CD4-positive, CD25-positive, alpha-beta regulatory T cell (primary cell): ENCODE data around the gene CCSER2. TPM values are rescaled to one million over a fixed set of nuclear protein-coding genes. Genes with fewer than 3 reads are reported as not detected.

Experiments
- ATAC-seq, 2 donors: fragments of 150-1000 bp; cut with Tn5 transposase; one replicate each; pipeline ENCODE4 v1.10.0; 2021; ENCODE audit warnings: low read depth in 2 of 2, moderate number of reproducible peaks in 2 of 2, moderate library complexity in 1 of 2
- DNase-seq, 3 donors: peaks; one replicate each; pipeline versions ENCODE4 v3.0.0 to v3.0.0-alpha.2; 2012 to 2022; ENCODE audit warnings: mixed read lengths in 1 of 3
- H3K27ac ChIP-seq: one replicate; pipeline ENCODE4 v1.7.0; 2013; ENCODE audit warnings: mild to moderate bottlenecking, low read length; ENCODE audit not compliant: insufficient read depth, poor library complexity, severe bottlenecking
- H3K27me3 ChIP-seq: one replicate; pipeline ENCODE4 v1.7.0; 2013; ENCODE audit warnings: low read length; ENCODE audit not compliant: control insufficient read depth, insufficient read depth
- H3K36me3 ChIP-seq: one replicate; pipeline ENCODE4 v1.7.0; 2013; ENCODE audit warnings: mild to moderate bottlenecking, low read length, moderate library complexity; ENCODE audit not compliant: control insufficient read depth, insufficient read depth
- H3K4me1 ChIP-seq: 2 replicates; pipeline ENCODE4 v1.7.0; 2013; ENCODE audit warnings: mild to moderate bottlenecking, low read length; ENCODE audit not compliant: insufficient read depth, control insufficient read depth, poor library complexity, severe bottlenecking
- H3K4me3 ChIP-seq: one replicate; pipeline ENCODE4 v1.7.0; 2013; ENCODE audit warnings: low read depth, mild to moderate bottlenecking, low read length, moderate library complexity
- H3K9me3 ChIP-seq, 2 experiments: 1 replicate in 1 of 2; 2 replicates in 1 of 2; pipeline ENCODE4 v1.7.0; 2013; ENCODE audit warnings: low read length in 2 of 2, mild to moderate bottlenecking in 1 of 2, moderate library complexity in 1 of 2; ENCODE audit not compliant: control insufficient read depth in 2 of 2
- H3K27ac Mint-ChIP-seq, 3 donors: one replicate each; pipeline ENCODE4 v1.8.0; 2020 to 2022; ENCODE audit warnings: mild to moderate bottlenecking in 3 of 3, mixed read lengths in 3 of 3, moderate library complexity in 2 of 3
- H3K27me3 Mint-ChIP-seq: one replicate; pipeline ENCODE4 v1.8.0; 2022; ENCODE audit warnings: mild to moderate bottlenecking, mixed read lengths
- H3K36me3 Mint-ChIP-seq: one replicate; pipeline ENCODE4 v1.8.0; 2020; ENCODE audit warnings: mixed read lengths
- H3K4me1 Mint-ChIP-seq, 4 donors: one replicate each; pipeline ENCODE4 v1.8.0; 2020 to 2022; ENCODE audit warnings: mixed read lengths in 4 of 4, mild to moderate bottlenecking in 1 of 4
- H3K4me3 Mint-ChIP-seq, 4 donors: one replicate each; pipeline ENCODE4 v1.8.0; 2020 to 2022; ENCODE audit warnings: mild to moderate bottlenecking in 4 of 4, mixed read lengths in 4 of 4, moderate library complexity in 3 of 4
- H3K9me3 Mint-ChIP-seq, 7 donors: one replicate each; pipeline ENCODE4 v1.8.0; 2020 to 2022; ENCODE audit warnings: mixed read lengths in 7 of 7, mild to moderate bottlenecking in 3 of 7, moderate library complexity in 2 of 7
- polyA plus RNA-seq, 4 donors: library from polyadenylated mRNA; unstranded; fragments of 300-500 nt; fragmentation: Illumina TruSeq; gene quantifications; one replicate each; pipeline ENCODE4 v1.2.3, GENCODE V29; 2021
- total RNA-seq: library from RNA; stranded (reverse); gene quantifications from one replicate; pipeline ENCODE4 v1.2.3, GENCODE V29; 2022

Gene CCSER2
- total and polyA plus RNA-seq, 5 donors from 2014 or later, result 45.7 to 110 (median 73.8) TPM

DNA sequence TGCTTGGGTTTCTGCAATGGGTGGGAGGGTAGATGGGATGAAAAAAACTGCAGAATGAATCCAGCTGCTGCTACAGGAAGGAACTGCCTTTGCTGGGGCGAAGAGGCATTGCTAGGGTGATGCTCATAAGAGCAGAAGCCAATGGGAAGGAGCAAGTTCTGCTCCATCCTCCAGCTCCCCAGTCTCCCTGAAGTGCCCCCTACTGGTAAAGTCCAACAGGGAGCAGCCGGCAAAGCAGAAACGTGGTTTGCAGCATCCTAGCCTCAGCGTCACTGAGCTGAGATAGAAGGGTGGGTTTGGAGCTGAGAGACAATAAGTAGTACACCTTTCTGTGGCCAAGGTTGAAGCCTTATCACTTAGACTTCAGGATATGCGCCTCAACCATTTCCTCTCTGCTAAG, 220.5 kb downstream of the CCSER2 start:
- no peak for DNase-seq
- Mint-ChIP-seq H3K27me3 (peaks cover 4% of the 10 kb centered on the region), H3K27ac (no peak overlapping the region), H3K9me3 (no peaks in the 10 kb centered on the region), H3K36me3 (no peaks in the 10 kb centered on the region), H3K4me3 (no peak overlapping the region), H3K4me1 (no peaks in the 10 kb centered on the region)
- Histone ChIP-seq H3K36me3 (no peaks in the 10 kb centered on the region), H3K27me3 (no peaks in the 10 kb centered on the region), H3K27ac (no peak overlapping the region), H3K4me3 (no peak overlapping the region), H3K4me1 (no peaks in the 10 kb centered on the region), H3K9me3 (no peaks in the 10 kb centered on the region)
- ATAC-seq, result no peak

DNA sequence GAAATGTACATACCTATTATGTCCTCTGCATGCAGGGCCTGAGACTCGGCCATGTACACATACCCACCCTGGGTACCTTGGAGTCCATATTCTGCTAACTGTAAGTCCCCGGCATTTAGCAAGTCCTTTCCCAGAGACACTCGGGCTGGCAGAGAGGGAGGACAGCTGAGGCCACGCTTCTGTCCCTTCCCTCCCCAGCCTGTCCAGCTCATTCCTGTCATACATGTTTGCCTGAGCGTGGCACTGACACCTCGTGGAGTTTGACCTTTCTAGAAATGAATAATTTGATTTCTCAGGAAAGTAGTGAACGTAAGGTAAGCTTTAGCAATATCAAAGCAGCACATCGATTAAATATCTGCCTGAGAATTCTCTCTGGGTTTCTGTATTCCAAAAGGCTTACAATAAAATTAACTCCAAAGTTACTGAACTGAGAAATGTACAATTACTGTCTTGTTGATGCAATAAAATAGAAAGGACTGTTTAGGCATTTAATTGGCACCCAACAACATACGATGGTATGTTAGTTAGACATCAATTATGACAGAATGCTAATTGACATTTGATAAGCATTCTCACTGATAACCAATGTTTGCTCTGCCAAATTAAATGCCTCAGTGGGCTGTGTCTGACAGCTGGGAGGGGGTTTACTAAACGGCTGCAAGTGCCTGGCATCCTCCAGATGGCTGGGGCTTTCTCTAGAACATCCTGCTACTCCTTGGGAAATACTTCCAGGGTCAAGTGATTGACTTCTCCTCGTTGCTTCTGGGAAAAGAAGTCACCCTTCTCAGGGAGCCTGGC, 221.2 kb downstream of the CCSER2 start:
- Mint-ChIP-seq H3K36me3 (no peaks in the 10 kb centered on the region), H3K4me1 (no peaks in the 10 kb centered on the region), H3K27ac (no peak overlapping the region), H3K27me3 (peaks cover 10% of the 10 kb centered on the region), H3K4me3 (no peak overlapping the region), H3K9me3 (no peaks in the 10 kb centered on the region)
- H3K36me3 ChIP-seq, result no peaks in the 10 kb centered on the region
- no peaks in the 10 kb centered on the region for H3K9me3 ChIP-seq
- no peaks in the 10 kb centered on the region for H3K27me3 ChIP-seq
- no peak overlapping the region for H3K27ac ChIP-seq
- no peak overlapping the region for H3K4me3 ChIP-seq
- H3K4me1 ChIP-seq, result no peaks in the 10 kb centered on the region
- ATAC-seq (no peak), DNase-seq (no peak)

DNA sequence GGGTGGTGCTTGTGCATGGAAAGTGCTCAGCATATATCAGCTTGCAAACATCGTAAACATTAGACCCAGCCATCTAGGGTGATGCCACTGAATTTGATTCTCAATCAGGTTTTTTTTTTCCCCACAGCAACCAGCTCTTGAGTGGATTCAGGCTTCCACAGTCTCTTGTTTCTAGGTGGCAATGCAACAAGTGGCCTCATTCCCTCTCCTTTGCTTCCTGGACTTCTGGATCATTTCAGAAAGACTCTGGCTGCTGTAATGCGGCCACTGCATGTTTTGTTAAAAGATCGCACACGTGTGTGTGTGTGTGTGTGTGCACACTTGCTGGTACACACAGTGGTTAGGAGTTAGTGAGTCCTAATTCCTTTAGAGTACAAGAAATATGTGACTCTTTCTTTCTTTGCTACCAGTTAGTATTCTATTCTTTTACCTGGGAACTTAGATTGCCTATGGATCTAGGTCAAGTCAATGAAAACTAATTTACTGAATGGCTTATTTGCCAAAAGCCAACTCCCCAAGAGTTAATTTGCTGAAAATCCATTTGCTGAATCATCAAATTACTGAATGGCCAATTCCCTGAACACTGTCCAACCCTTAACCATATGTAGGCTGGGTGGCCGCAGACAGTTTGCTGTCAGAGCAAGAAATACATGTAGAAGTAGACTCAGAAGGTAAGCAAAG, 222.5 kb downstream of the CCSER2 start:
- Mint-ChIP-seq H3K4me3 (no peak overlapping the region), H3K27ac (no peak overlapping the region), H3K9me3 (no peaks in the 10 kb centered on the region), H3K27me3 (peaks cover 12% of the 10 kb centered on the region), H3K36me3 (no peaks in the 10 kb centered on the region), H3K4me1 (peaks cover 0 to 6% (median 0%) of the 10 kb centered on the region in 4 donors)
- no peak for DNase-seq
- Histone ChIP-seq H3K27me3 (no peaks in the 10 kb centered on the region), H3K27ac (no peak overlapping the region), H3K4me3 (no peak overlapping the region), H3K9me3 (no peaks in the 10 kb centered on the region), H3K4me1 (no peaks in the 10 kb centered on the region), H3K36me3 (no peaks in the 10 kb centered on the region)
- ATAC-seq, result no peak

DNA sequence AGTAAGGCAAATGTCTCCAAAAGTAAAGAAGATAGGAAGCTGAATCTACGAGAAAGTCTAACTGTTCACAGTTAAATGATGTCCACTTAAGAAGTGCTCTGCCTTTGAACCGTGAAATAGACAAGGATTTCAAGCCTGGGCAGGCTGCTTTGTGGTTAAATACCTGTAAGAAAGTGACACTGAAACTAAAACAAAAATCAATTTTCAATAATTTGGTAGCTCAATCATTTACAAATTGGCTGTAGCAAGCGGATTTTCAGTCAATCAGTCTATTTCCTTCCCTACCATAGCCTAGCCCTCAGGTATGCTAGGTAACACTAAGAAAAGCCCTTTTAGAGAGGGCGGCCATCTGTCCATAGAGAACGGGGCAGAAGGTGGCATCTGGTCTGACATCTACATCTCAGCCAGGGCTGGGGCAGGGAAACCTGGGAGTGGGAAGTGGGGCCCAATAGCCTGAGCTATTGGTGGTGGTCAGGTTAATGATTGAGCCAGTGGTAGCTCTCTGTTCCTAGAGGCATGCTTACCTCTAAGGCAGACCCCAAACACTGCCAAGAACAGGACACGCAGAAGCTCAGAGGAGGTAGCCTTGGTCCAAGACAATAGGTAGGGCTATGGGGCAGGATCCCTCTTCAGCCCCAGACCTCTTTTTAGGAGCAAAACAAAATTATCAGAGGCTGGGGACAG, 223.2 kb downstream of the CCSER2 start:
- DNase-seq, result no peak
- Histone ChIP-seq H3K36me3 (no peaks in the 10 kb centered on the region), H3K9me3 (no peaks in the 10 kb centered on the region), H3K4me3 (no peak overlapping the region), H3K27me3 (no peaks in the 10 kb centered on the region), H3K27ac (no peak overlapping the region), H3K4me1 (no peaks in the 10 kb centered on the region)
- Mint-ChIP-seq H3K9me3 (no peaks in the 10 kb centered on the region), H3K27me3 (peaks cover 12% of the 10 kb centered on the region), H3K27ac (no peak overlapping the region), H3K4me3 (no peak overlapping the region), H3K4me1 (peaks cover 0 to 6% (median 0%) of the 10 kb centered on the region in 4 donors), H3K36me3 (no peaks in the 10 kb centered on the region)
- ATAC-seq, result no peak

DNA sequence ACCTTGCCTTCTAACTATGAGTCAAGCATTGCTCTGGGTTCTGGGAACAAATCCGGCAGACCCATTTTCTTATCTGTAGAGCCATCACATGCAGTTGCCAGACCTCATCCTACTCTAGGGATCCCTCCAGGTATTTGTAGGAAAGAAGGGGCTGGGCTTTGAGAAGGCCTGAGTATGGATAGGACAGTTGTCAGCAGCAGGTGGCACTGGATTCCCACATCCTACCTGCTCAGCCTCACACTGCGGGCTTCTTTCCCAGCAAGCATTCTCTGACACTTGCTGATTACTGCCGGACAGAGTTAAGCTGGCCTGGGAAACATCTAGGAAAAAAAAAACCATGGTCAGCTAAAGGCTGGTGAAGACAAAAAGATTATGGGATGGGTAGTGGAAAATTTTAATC, 224.1 kb downstream of the CCSER2 start:
- Mint-ChIP-seq H3K27ac (no peak overlapping the region), H3K9me3 (no peaks in the 10 kb centered on the region), H3K4me1 (peaks cover 0 to 6% (median 0%) of the 10 kb centered on the region in 4 donors)

DNA sequence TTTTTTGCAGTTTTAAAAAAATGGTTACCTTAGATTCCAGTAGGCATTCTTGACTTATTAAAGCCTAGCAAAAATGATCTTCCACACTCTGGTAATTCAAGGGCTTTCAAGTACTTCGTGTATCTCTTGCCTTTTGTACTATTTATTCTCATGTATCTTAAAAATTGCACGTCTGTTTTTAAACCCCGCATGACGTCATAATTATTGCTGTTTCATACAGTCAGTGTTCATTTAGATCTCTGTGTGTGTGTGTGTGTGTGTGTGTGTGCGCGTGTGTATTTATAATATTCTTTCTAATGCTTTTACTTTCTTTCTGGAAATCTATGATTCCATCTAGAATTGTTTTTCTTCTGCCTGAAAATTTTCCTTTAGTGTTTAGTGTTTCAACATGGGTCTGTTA, 234.2 kb downstream of the CCSER2 start:
- no peak overlapping the region for H3K27ac Mint-ChIP-seq
- H3K4me3 ChIP-seq, result no peak overlapping the region
- H3K4me3 Mint-ChIP-seq, result no peak overlapping the region
- H3K36me3 Mint-ChIP-seq, result no peaks in the 10 kb centered on the region
- peaks cover 38% of the 10 kb centered on the region for H3K27me3 Mint-ChIP-seq
- peaks cover 2% of the 10 kb centered on the region for H3K27me3 ChIP-seq
- H3K9me3 Mint-ChIP-seq, result peaks cover 0 to 2% (median 0%) of the 10 kb centered on the region in 7 donors
- no peak overlapping the region for H3K27ac ChIP-seq
- no peak for ATAC-seq
- no peaks in the 10 kb centered on the region for H3K4me1 ChIP-seq
- H3K4me1 Mint-ChIP-seq, result no peaks in the 10 kb centered on the region
- no peaks in the 10 kb centered on the region for H3K9me3 ChIP-seq
- no peaks in the 10 kb centered on the region for H3K36me3 ChIP-seq
- no peak for DNase-seq

More for the DNA sequence above, 224.1 kb downstream of the CCSER2 start:
- H3K27me3 Mint-ChIP-seq, result peaks cover 10% of the 10 kb centered on the region
- Histone ChIP-seq H3K36me3 (no peaks in the 10 kb centered on the region), H3K4me1 (no peaks in the 10 kb centered on the region), H3K9me3 (no peaks in the 10 kb centered on the region), H3K4me3 (no peak overlapping the region), H3K27ac (no peak overlapping the region), H3K27me3 (no peaks in the 10 kb centered on the region)
- H3K4me3 Mint-ChIP-seq, result no peak overlapping the region
- no peaks in the 10 kb centered on the region for H3K36me3 Mint-ChIP-seq
- ATAC-seq (no peak), DNase-seq (no peak)

DNA sequence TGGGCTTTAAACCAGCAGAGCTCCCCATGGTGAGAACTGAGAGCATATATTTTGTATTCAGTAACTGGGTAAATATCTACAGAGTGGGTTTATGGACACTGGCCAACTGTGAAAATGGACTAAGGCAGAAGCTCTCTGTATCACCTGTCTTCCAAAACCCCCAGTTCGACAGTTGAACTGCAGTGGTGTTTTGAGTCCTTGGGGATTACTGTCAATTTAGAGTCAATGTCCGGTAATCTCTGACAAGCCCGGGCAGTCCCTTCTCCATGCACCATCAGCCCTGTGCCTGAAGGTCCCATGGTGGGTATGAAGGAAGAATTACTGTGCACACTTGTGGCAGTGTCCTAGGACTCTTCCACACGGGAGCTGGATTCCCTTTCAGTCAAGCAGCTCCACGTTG, 235.0 kb downstream of the CCSER2 start:
- Mint-ChIP-seq H3K27me3 (peaks cover 37% of the 10 kb centered on the region), H3K4me3 (no peak overlapping the region), H3K27ac (no peak overlapping the region), H3K4me1 (no peaks in the 10 kb centered on the region), H3K36me3 (no peaks in the 10 kb centered on the region), H3K9me3 (peaks cover 0 to 2% (median 0%) of the 10 kb centered on the region in 7 donors)
- H3K4me3 ChIP-seq, result no peak overlapping the region
- no peaks in the 10 kb centered on the region for H3K4me1 ChIP-seq
- no peaks in the 10 kb centered on the region for H3K9me3 ChIP-seq
- ATAC-seq (no peak), DNase-seq (no peak)
- no peak overlapping the region for H3K27ac ChIP-seq
- no peaks in the 10 kb centered on the region for H3K36me3 ChIP-seq
- H3K27me3 ChIP-seq, result peaks cover 2% of the 10 kb centered on the region
